ENCODE results near the gene FOXP1.
A peak's percentile ranks its signal among the peaks of the same experiment; 100 is the strongest.
"Not testable (repeated sequence)": the region's sequence is repeated elsewhere in the genome, so short reads cannot be mapped to it uniquely, and the experiment has no call there.

The FOXP1 gene

GRCh38 chr3:71361334-71361890, 222.1 kb downstream of the FOXP1 start:
- peak in 2 of 3 experiments; percentile 30 to 76 for DNase-seq

- DNase-seq = no peak
Observed at GRCh38 chr3:71360764-71361163, 222.8 kb downstream of the FOXP1 start.

GRCh38 chr3:71360180-71360579, 223.3 kb downstream of the FOXP1 start:
- no peak for DNase-seq

GRCh38 chr3:71358243-71358642, 225.3 kb downstream of the FOXP1 start:
- DNase-seq = no peak

- DNase-seq = no peak
Observed at GRCh38 chr3:71356265-71356664, 227.3 kb downstream of the FOXP1 start.

GRCh38 chr3:71355862-71356261, 227.7 kb downstream of the FOXP1 start:
- no peak for DNase-seq

GRCh38 chr3:71355037-71355436, 228.5 kb downstream of the FOXP1 start:
- DNase-seq = no peak

GRCh38 chr3:71351403-71352149, 232.0 kb downstream of the FOXP1 start:
- DNase-seq = no peak

- no peak for DNase-seq
Observed at GRCh38 chr3:71350998-71351397, 232.5 kb downstream of the FOXP1 start.

- DNase-seq = no peak
Observed at GRCh38 chr3:71348831-71349230, 234.7 kb downstream of the FOXP1 start.

- no peak for DNase-seq
Observed at GRCh38 chr3:71348001-71348632, 235.4 kb downstream of the FOXP1 start.

- DNase-seq = no peak
Observed at GRCh38 chr3:71346061-71346460, 237.5 kb downstream of the FOXP1 start.

- DNase-seq = no peak
Observed at GRCh38 chr3:71345429-71346040, 238.0 kb downstream of the FOXP1 start.

- DNase-seq = no peak
Observed at GRCh38 chr3:71341721-71342120, 241.8 kb downstream of the FOXP1 start.

- peak in 2 of 3 experiments; percentile 50 to 70 for DNase-seq
Observed at GRCh38 chr3:71339049-71339448, 244.5 kb downstream of the FOXP1 start.

GRCh38 chr3:71332813-71333212, 250.7 kb downstream of the FOXP1 start:
- DNase-seq = no peak

GRCh38 chr3:71330909-71331308, 252.6 kb downstream of the FOXP1 start:
- no peak for DNase-seq

GRCh38 chr3:71330505-71330904, 253.0 kb downstream of the FOXP1 start:
- DNase-seq = no peak

- no peak for DNase-seq
Observed at GRCh38 chr3:71329817-71330216, 253.7 kb downstream of the FOXP1 start.

GRCh38 chr3:71328926-71329325, 254.6 kb downstream of the FOXP1 start:
- DNase-seq = no peak

- no peak for DNase-seq
Observed at GRCh38 chr3:71327936-71328335, 255.6 kb downstream of the FOXP1 start.

- DNase-seq = no peak
Observed at GRCh38 chr3:71325715-71326114, 257.8 kb downstream of the FOXP1 start.

GRCh38 chr3:71324224-71324623, 259.3 kb downstream of the FOXP1 start:
- not testable (repeated sequence) for DNase-seq

GRCh38 chr3:71323558-71323957, 260.0 kb downstream of the FOXP1 start:
- DNase-seq = no peak
